Lower leg skin (tissue), 3 donors: ENCODE data around the gene MAN1C1.

Experiments used
- CTCF ChIP-seq, 3 donors: fragments of 450-650 bp; IDR thresholded peaks; one replicate each; pipeline ENCODE4 v1.5.1; 2016; ENCODE audit warnings: antibody characterized with exemption in 3 of 3, mild to moderate bottlenecking in 3 of 3, moderate library complexity in 2 of 3
- POLR2A ChIP-seq, 2 donors: fragments of 450-650 bp; IDR thresholded peaks; one replicate each; pipeline ENCODE4 v1.6.1; 2016 to 2017; ENCODE audit warnings: antibody characterized with exemption in 2 of 2, mild to moderate bottlenecking in 1 of 2, moderate library complexity in 1 of 2

- no peak for TF ChIP-seq POLR2A (IDR thresholded peaks at IDR 0.05)
- no peak for TF ChIP-seq CTCF (IDR thresholded peaks at IDR 0.05)
Observed at GRCh38 chr1:25648681-25649440, 32.3 kb downstream of the MAN1C1 start.
